CD1c-positive myeloid dendritic cell (primary cell): ENCODE results near the gene CTDSPL.
"Not testable (repeated sequence)": the region's sequence is repeated elsewhere in the genome, so short reads cannot be mapped to it uniquely, and the experiment has no call there.

ENCODE experiments used
- DNase-seq: peaks from one replicate; pipeline ENCODE4 v3.0.0-alpha.2; 2016; ENCODE audit errors: extremely low spot score

The CTDSPL gene

GRCh38 chr3:37861620-37862041 is at the start of gene CTDSPL:
CTDSPL (plus strand) TSS chr3:37861880; CDS start chr3:37862200, 320 bp downstream.
- DNase-seq = peak; percentile 28

- DNase-seq = no peak
Observed at GRCh38 chr3:37812499-37812896, 49.2 kb upstream of the CTDSPL start.

- DNase-seq = peak; percentile 53
Observed at GRCh38 chr3:37813403-37813802, 48.3 kb upstream of the CTDSPL start.

- DNase-seq = peak; percentile 39
Observed at GRCh38 chr3:37814547-37814946, 47.1 kb upstream of the CTDSPL start.

- not testable (repeated sequence) for DNase-seq
Observed at GRCh38 chr3:37815156-37815555, 46.5 kb upstream of the CTDSPL start.

GRCh38 chr3:37816271-37816670 is 45.4 kb upstream of the CTDSPL start:
- no peak for DNase-seq

GRCh38 chr3:37819591-37819990 is 42.1 kb upstream of the CTDSPL start:
- no peak for DNase-seq

- DNase-seq = no peak
Observed at GRCh38 chr3:37820286-37820685, 41.4 kb upstream of the CTDSPL start.

GRCh38 chr3:37823189-37823588 is 38.5 kb upstream of the CTDSPL start:
- DNase-seq = no peak

GRCh38 chr3:37824090-37824953 is 37.4 kb upstream of the CTDSPL start:
- DNase-seq = no peak

- DNase-seq = no peak
Observed at GRCh38 chr3:37824954-37825328, 36.7 kb upstream of the CTDSPL start.

- no peak for DNase-seq
Observed at GRCh38 chr3:37825744-37826400, 35.8 kb upstream of the CTDSPL start.

- DNase-seq = no peak
Observed at GRCh38 chr3:37826502-37826901, 35.2 kb upstream of the CTDSPL start.

GRCh38 chr3:37826933-37827332 is 34.7 kb upstream of the CTDSPL start:
- DNase-seq = no peak

GRCh38 chr3:37832480-37832879 is 29.2 kb upstream of the CTDSPL start:
- DNase-seq = no peak

GRCh38 chr3:37833302-37834186 is 28.1 kb upstream of the CTDSPL start:
- DNase-seq = no peak

- DNase-seq = no peak
Observed at GRCh38 chr3:37836589-37836988, 25.1 kb upstream of the CTDSPL start.

- DNase-seq = no peak
Observed at GRCh38 chr3:37847689-37848088, 14.0 kb upstream of the CTDSPL start.

- no peak for DNase-seq
Observed at GRCh38 chr3:37849146-37849923, 12.3 kb upstream of the CTDSPL start.

GRCh38 chr3:37852097-37852496 is 9.6 kb upstream of the CTDSPL start:
- DNase-seq = no peak

GRCh38 chr3:37852771-37853170 is 8.9 kb upstream of the CTDSPL start:
- no peak for DNase-seq
